GM18507 (cell line): ENCODE data around the gene PGRMC2.

ENCODE experiments used
- DNase-seq: peaks from one replicate; pipeline ENCODE4 v3.0.0; 2011; ENCODE audit warnings: low read depth; ENCODE audit not compliant: insufficient read length; ENCODE audit errors: extremely low spot score
- FAIRE-seq: peaks from 2 replicates; lab custom pipeline; 2011; peaks lifted over from hg19 to GRCh38; lab: Jason Lieb, UNC

The PGRMC2 gene

GRCh38 chr4:128301979-128302378 is 14.4 kb upstream of the PGRMC2 start:
- FAIRE-seq (no peak), DNase-seq (no peak)

DNA sequence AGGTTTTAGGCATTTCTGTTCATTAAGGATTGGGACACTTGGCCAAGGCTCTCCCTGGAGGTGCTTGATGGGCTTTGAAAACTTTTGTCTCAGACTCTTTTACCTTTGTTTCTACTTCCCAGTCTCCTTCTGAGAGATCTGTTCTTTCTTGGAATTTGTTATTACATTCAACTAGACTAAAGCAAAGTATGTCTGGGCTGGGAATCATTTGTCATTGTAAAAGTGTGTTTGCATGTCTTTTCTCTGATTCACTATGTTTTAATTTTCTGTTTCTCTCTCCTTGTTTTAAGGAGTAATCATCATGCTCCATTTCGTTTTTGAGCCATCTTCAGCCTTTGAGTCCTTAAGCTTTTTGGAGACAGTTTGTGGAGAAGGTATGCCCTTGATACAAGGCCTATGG is 12.2 kb upstream of the PGRMC2 start:
- no peak for DNase-seq
- FAIRE-seq: no peak

GRCh38 chr4:128298852-128299251 is 11.2 kb upstream of the PGRMC2 start:
- FAIRE-seq (no peak), DNase-seq (no peak)

GRCh38 chr4:128298146-128298758 is 10.6 kb upstream of the PGRMC2 start:
- no peak for DNase-seq
- FAIRE-seq: no peak

DNA sequence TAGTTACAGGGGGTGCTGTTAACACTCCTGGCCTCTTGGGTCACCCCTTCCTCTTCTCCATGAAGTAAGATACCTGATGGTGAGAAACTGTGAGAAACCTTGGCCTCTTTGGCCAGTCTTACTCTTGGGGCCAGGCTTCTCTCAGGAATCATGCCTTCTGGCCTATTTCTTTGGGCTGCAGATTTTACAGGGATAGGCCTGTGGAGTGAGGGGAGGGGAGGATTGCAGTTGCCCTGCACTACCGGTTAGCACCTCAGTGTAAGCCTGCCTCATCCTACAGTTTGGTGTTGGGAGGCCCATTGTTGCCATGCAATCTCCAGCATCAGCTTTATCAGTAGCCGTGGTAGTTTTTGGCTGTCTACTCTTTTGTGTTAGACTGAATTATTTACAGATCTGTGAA is 7.6 kb upstream of the PGRMC2 start:
- no peak for DNase-seq
- no peak for FAIRE-seq

- FAIRE-seq (no peak), DNase-seq (no peak)
Measured at GRCh38 chr4:128294464-128294863, 6.9 kb upstream of the PGRMC2 start.

- no peak for FAIRE-seq
- no peak for DNase-seq
Measured at GRCh38 chr4:128292349-128292748, 4.7 kb upstream of the PGRMC2 start.

- no peak for DNase-seq
Measured at GRCh38 chr4:128291096-128291495, 3.5 kb upstream of the PGRMC2 start.

GRCh38 chr4:128290526-128290925 is 2.9 kb upstream of the PGRMC2 start:
- FAIRE-seq (no peak), DNase-seq (no peak)

More at GRCh38 chr4:128291096-128291495, 3.5 kb upstream of the PGRMC2 start:
- no peak for FAIRE-seq

GRCh38 chr4:128289523-128290158 is 2.0 kb upstream of the PGRMC2 start:
- FAIRE-seq (no peak), DNase-seq (no peak)

- DNase-seq: no peak
- FAIRE-seq: no peak
Measured at GRCh38 chr4:128288689-128289106, 1.1 kb upstream of the PGRMC2 start.

DNA sequence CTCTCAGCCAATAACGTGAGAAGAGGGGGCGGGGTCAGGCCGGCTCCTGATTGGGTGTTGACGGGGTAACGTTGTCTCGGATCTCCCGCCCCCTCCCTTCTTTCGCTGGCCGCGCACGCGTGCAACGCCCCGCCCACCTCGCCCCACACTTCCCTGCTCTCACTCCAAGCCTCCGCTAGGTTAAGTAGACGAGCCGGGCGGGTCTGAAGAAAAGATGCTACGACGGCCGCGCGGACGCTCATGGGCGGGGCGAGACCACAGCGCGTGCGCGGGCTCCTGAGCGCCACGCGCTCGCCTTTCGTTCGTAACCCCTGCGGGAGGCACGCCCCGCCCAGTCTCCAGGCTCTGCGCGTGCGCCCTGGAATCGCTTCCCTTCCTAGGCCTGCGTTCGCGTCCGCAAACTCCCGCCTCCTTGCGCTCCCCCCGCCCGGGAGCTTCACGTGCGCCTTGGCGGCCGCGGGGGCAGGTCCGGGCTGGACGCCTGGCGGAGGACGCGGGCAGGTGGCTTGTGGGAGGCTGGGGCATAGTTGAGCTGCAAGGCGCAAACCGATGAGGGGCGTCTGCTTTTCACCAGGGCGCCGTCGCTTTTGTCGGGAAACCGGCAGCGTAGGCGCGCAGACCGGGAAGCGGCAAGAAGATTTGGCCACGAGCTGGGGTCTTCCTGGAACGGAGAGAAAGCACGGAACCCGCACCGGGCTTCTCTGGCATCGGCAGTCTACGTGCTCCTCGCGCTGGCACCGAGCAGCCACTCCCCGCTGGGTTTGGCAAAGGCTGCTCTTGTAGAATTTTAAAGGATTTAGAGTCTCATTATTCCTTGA is 467 bp upstream of the PGRMC2 start:
- DNase-seq (peak; percentile 89), FAIRE-seq (peak; percentile 99)

DNA sequence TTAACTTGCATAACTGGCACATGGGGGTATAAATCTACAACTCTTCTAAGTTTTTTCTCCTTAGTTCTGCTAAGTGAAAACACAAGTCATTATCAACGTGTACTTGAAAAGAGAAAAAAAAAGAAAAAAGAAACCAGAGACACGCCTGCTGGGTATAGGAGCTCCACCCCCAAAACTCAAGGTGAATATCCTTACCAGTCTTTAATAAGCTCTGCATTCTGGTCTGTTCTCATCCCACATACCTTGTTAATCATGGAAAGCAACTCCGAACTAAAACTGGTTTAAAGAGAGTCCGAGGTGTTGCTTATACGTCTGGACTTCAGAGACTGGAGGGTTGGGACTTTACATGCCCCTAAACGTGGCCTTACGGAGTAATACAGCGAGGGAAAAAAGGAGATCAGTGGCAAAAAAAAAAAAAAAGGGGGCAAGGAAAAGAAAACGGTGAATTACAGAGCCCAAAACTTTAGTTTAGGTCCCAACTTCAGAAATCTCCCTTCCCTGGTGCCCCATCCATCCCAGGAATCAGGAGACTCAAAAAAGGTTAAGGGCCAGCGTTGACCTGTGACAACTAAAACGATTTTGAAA is 1.0 kb downstream of the PGRMC2 start:
- DNase-seq (peak; percentile 11), FAIRE-seq (peak; percentile 66)

- FAIRE-seq: no peak
- DNase-seq: no peak
Measured at GRCh38 chr4:128285085-128285997, 2.3 kb downstream of the PGRMC2 start.

GRCh38 chr4:128284317-128284716 is 3.3 kb downstream of the PGRMC2 start:
- no peak for FAIRE-seq
- no peak for DNase-seq

DNA sequence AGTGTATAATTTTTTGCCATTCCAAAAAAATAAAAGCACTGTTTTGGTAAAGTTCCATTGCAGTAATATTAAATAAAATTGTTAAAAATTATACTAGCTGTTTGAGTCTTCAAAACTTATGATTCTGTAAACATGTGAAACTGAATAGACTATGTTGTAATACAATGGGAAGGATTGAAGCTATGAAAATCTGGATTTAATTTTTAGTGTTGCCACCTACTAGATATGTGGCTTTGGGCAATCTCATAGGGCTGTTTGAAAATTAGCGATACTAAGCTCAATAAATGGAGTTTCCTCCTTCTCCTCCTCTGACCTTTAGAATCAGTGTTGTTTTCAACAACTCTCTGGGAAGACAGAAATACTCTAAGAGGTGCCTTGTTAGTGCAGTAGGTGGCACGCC is 4.5 kb downstream of the PGRMC2 start:
- no peak for FAIRE-seq
- no peak for DNase-seq

DNA sequence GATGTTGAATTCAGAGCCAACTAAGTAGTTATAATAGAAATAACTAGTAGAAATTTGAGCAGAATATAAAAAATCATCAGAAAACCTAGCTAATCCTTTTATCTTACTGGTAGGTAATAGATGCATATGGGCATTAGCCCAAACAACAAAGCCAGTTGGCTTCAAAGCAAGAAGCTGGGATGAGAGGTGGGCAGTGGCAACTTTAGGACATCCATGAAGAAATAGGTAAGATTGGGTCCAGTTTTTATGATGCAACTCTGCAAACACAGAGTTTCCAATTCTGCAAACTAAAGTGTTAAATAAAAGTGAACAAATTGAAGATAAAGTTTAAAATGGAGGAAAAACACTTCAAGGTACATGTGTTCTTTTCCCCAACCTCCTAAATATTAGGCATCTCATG is 5.1 kb downstream of the PGRMC2 start:
- FAIRE-seq (no peak), DNase-seq (no peak)

DNA sequence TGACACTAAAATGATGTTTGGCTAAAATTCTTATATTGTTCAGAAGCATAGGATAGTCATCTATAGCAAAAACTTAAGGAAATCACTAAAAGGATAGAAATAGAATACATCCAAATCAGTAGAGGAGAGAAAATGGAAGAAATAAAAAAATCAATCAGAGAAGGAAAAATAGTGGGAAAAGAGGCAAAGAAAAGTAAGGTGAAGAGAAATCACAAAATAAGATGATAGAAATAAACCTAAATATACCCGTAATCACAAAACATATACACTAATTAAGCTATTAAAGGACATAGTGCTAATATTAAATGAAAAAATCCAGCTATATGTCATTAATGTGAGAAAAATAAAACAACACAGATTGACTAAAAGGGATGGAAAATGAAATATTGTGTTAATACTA is 6.3 kb downstream of the PGRMC2 start:
- DNase-seq (no peak), FAIRE-seq (no peak)

DNA sequence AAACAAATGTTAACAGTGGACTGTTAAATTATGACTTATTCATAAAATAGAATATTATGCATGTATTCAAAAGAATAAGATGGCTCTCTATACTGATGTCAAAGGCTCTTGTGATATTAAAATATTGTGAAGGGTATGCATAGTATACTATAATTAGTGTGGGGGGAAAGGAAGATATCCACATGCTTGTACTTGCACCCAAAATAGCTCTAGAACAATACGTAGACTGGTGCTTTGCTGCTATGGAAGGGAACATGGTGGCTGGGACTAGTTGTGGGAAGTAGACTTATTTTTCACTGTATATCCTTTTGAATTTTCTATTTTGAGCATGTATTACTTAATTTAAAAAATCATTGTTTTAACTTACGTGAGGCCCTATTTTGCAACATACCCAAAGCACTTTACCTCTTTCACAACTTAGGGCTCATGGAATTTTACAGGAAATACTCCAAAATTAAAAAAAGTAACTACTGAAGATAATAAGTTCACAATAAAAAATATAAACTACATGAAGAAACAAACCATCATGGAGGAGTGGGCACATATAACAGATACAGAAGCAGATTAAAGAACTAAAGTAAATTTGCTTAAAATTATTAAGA is 7.9 kb downstream of the PGRMC2 start:
- DNase-seq (no peak), FAIRE-seq (no peak)
